Measurements from ENCODE around the gene CYSTM1.

The CYSTM1 gene

DNA sequence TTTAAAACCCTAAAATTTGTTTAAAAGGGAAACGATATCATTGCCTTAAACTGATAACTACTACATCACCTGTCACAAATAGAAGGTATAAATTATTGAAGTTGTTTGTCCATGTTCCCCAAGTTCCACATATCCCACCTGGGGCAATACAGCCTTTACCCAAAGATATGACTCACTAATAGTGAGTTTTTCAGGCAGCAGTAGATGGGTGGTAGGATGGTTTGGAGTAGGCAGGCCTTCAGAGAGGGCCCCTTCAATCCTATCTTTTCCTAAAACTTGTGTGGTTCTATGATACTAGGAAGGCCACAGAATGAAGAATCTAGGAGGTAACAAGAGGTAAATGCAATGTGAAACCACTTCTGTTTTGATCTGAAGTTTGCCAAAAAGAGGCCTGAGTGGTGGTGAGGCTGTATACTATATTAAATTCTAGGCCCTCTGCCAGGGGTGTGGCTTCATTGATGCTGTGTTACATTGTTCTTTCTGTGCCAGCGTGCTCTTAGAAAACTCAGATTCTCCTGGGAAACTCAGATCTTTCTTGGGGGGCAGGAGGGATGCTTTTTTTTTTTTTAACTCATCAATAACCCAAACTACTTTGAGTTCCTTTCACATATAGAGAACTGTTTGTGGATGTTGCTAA, 7.2 kb downstream of the CYSTM1 start:
- H3K79me2 ChIP-seq (ENCODE audit: insufficient read depth, low read length) = no peaks in the 10 kb centered on the region
- H3K9ac ChIP-seq (ENCODE audit: low read depth, low read length) = no peak overlapping the region
- no peak overlapping the region for H2AFZ ChIP-seq (ENCODE audit: low read depth, low read length)
- H3K4me1 ChIP-seq (ENCODE audit: insufficient read depth, low read length) = no peaks in the 10 kb centered on the region
- no peaks in the 10 kb centered on the region for H3K36me3 ChIP-seq (ENCODE audit: insufficient read depth, low read length)
- no peak overlapping the region for H3K27ac ChIP-seq (ENCODE audit: low read length)
- no peak overlapping the region for H3K4me2 ChIP-seq (ENCODE audit: insufficient read depth, low read length)
- H4K20me1 ChIP-seq (ENCODE audit: insufficient read depth, low read length) = 0 out of 2 replicates have a peak, but pooled peaks cover 3% of the 10 kb centered on the region
- DNase-seq (no peak), ATAC-seq (ENCODE audit: insufficient read depth, low read depth) (no peak)
- H3K27me3 ChIP-seq (ENCODE audit: insufficient read depth, low read length, poor library complexity) = no peaks in the 10 kb centered on the region
- TF ChIP-seq, protein P1, sequence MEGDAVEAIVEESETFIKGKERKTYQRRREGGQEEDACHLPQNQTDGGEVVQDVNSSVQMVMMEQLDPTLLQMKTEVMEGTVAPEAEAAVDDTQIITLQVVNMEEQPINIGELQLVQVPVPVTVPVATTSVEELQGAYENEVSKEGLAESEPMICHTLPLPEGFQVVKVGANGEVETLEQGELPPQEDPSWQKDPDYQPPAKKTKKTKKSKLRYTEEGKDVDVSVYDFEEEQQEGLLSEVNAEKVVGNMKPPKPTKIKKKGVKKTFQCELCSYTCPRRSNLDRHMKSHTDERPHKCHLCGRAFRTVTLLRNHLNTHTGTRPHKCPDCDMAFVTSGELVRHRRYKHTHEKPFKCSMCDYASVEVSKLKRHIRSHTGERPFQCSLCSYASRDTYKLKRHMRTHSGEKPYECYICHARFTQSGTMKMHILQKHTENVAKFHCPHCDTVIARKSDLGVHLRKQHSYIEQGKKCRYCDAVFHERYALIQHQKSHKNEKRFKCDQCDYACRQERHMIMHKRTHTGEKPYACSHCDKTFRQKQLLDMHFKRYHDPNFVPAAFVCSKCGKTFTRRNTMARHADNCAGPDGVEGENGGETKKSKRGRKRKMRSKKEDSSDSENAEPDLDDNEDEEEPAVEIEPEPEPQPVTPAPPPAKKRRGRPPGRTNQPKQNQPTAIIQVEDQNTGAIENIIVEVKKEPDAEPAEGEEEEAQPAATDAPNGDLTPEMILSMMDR (IDR thresholded peaks at IDR 0.05; ENCODE audit: borderline replicate concordance, extremely low read depth, low read length, poor library complexity, severe bottlenecking) = no peak
- no peaks in the 10 kb centered on the region for H3K9me3 ChIP-seq (ENCODE audit: insufficient read depth, low read length, severe bottlenecking)
- no peak overlapping the region for H3K4me3 ChIP-seq (ENCODE audit: low read depth in 1 of 2, low read length in 2 of 2)

DNA sequence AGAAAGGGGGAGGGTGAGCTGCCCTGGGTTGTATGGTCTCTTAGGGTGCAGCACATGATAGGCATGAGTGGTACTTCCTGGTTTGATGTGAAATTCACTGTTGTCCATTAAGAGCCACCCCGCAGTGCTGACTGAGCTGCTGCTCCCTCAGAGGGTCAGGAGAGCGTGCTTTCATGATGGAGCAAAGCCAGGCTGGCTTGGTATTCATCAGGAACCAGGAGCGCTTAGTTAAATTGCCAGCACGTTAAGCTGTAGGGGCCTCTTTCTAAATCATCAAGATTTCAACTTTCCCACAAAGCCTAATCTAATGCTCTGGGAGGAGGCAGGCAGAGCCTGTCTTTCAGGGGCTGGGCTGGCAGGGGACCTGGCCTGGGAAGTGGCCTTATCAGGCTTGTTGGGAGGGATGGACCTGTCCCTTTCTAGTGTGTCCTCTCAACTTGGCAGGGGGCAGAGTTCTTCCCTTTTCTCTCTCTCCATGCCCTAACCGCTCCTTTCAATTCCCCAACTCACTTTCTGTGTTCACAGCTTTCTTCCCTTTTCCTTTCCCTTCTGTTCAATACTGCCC, 7.9 kb downstream of the CYSTM1 start:
- DNase-seq (no peak), ATAC-seq (ENCODE audit: insufficient read depth, low read depth) (no peak)
- Histone ChIP-seq H3K9me3 (ENCODE audit: insufficient read depth, low read length, severe bottlenecking) (no peaks in the 10 kb centered on the region), H4K20me1 (ENCODE audit: insufficient read depth, low read length) (0 out of 2 replicates have a peak, but pooled peaks cover 3% of the 10 kb centered on the region), H3K27ac (ENCODE audit: low read length) (no peak overlapping the region), H3K4me1 (ENCODE audit: insufficient read depth, low read length) (no peaks in the 10 kb centered on the region), H3K9ac (ENCODE audit: low read depth, low read length) (no peak overlapping the region), H3K27me3 (ENCODE audit: insufficient read depth, low read length, poor library complexity) (no peaks in the 10 kb centered on the region), H3K4me3 (ENCODE audit: low read depth in 1 of 2, low read length in 2 of 2) (no peak overlapping the region), H3K79me2 (ENCODE audit: insufficient read depth, low read length) (no peaks in the 10 kb centered on the region), H3K4me2 (ENCODE audit: insufficient read depth, low read length) (no peak overlapping the region), H2AFZ (ENCODE audit: low read depth, low read length) (no peak overlapping the region), H3K36me3 (ENCODE audit: insufficient read depth, low read length) (no peaks in the 10 kb centered on the region)
- TF ChIP-seq, protein P1 (IDR thresholded peaks at IDR 0.05; ENCODE audit: borderline replicate concordance, extremely low read depth, low read length, poor library complexity, severe bottlenecking) = no peak
- TF ChIP-seq EZH2 (IDR thresholded peaks at IDR 0.05; ENCODE audit: borderline replicate concordance, low read depth, low read length, severe bottlenecking) = no peak

DNA sequence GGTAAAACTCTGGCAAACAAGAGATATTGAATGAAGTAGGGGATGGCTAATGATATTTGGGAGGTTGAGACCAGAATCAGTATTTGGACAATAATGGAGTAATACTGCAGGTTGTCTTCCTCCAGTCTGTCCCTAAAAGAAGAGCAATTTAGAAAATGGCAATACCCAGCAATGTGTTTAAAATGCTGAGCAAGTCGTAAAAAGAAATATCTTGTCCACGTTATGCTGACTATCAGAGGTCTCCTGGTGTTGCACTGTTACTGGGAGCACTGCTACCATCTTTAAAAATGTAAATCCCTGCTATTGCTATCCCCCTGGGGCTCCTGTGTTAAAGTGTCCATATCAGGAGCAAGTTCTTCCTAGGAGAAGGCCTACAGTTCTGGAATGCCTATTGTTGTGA, 10.4 kb downstream of the CYSTM1 start:
- TF ChIP-seq, protein P1 (IDR thresholded peaks at IDR 0.05; ENCODE audit: borderline replicate concordance, extremely low read depth, low read length, poor library complexity, severe bottlenecking) = no peak
- TF ChIP-seq EZH2 (IDR thresholded peaks at IDR 0.05; ENCODE audit: borderline replicate concordance, low read depth, low read length, severe bottlenecking) = no peak
- H3K4me1 ChIP-seq (ENCODE audit: insufficient read depth, low read length) = no peaks in the 10 kb centered on the region
- no peaks in the 10 kb centered on the region for H3K27me3 ChIP-seq (ENCODE audit: insufficient read depth, low read length, poor library complexity)
- no peak overlapping the region for H3K9ac ChIP-seq (ENCODE audit: low read depth, low read length)
- H3K4me3 ChIP-seq (ENCODE audit: low read depth in 1 of 2, low read length in 2 of 2) = no peak overlapping the region
- DNase-seq (no peak), ATAC-seq (ENCODE audit: insufficient read depth, low read depth) (no peak)
- H4K20me1 ChIP-seq (ENCODE audit: insufficient read depth, low read length) = 0 out of 2 replicates have a peak, but pooled peaks cover 3% of the 10 kb centered on the region
- H3K9me3 ChIP-seq (ENCODE audit: insufficient read depth, low read length, severe bottlenecking) = no peaks in the 10 kb centered on the region
- H2AFZ ChIP-seq (ENCODE audit: low read depth, low read length) = no peak overlapping the region
- no peak overlapping the region for H3K4me2 ChIP-seq (ENCODE audit: insufficient read depth, low read length)
- no peaks in the 10 kb centered on the region for H3K79me2 ChIP-seq (ENCODE audit: insufficient read depth, low read length)
- H3K27ac ChIP-seq (ENCODE audit: low read length) = no peak overlapping the region
- no peaks in the 10 kb centered on the region for H3K36me3 ChIP-seq (ENCODE audit: insufficient read depth, low read length)
